PFSK-1 (cell line): Measurements from ENCODE around the gene ABHD15.
A peak's percentile ranks its signal among the peaks of the same experiment; 100 is the strongest.

Source experiments
- FOXP2 ChIP-seq: optimal IDR thresholded peaks from 2 replicates; pipeline ENCODE3; 2011; ENCODE audit warnings: borderline replicate concordance, control low read depth, inconsistent platforms; ENCODE audit not compliant: insufficient read depth; ENCODE audit errors: extremely low read length, extremely low read depth
- POLR2AphosphoS5 ChIP-seq: IDR thresholded peaks from 2 replicates; pipeline ENCODE4 v1.6.1; 2012; ENCODE audit warnings: low read depth, mild to moderate bottlenecking, control low read depth, low read length, moderate library complexity
- REST ChIP-seq, 2 experiments: IDR thresholded peaks; 2 replicates each; pipeline versions ENCODE4 v1.6.1 to v1.8.0; 2011 to 2012; ENCODE audit warnings: low read depth in 2 of 2, low read length in 2 of 2, control low read depth in 1 of 2, inconsistent platforms in 1 of 2, mild to moderate bottlenecking in 1 of 2, moderate library complexity in 1 of 2; ENCODE audit not compliant: insufficient read depth in 1 of 2
- SIN3A ChIP-seq: IDR thresholded peaks from 2 replicates; pipeline ENCODE4 v1.6.1; 2012; ENCODE audit warnings: mild to moderate bottlenecking, low read length, moderate library complexity, borderline replicate concordance; ENCODE audit not compliant: insufficient read depth
- TAF1 ChIP-seq: IDR thresholded peaks from 2 replicates; pipeline ENCODE4 v1.6.1; 2012; ENCODE audit warnings: low read length, control low read depth, borderline replicate concordance; ENCODE audit not compliant: insufficient read depth

The ABHD15 gene

GRCh38 chr17:29581583-29582253 is 14.9 kb upstream of the ABHD15 start:
- no peak for TF ChIP-seq FOXP2
- no peak for TF ChIP-seq POLR2AphosphoS5

DNA sequence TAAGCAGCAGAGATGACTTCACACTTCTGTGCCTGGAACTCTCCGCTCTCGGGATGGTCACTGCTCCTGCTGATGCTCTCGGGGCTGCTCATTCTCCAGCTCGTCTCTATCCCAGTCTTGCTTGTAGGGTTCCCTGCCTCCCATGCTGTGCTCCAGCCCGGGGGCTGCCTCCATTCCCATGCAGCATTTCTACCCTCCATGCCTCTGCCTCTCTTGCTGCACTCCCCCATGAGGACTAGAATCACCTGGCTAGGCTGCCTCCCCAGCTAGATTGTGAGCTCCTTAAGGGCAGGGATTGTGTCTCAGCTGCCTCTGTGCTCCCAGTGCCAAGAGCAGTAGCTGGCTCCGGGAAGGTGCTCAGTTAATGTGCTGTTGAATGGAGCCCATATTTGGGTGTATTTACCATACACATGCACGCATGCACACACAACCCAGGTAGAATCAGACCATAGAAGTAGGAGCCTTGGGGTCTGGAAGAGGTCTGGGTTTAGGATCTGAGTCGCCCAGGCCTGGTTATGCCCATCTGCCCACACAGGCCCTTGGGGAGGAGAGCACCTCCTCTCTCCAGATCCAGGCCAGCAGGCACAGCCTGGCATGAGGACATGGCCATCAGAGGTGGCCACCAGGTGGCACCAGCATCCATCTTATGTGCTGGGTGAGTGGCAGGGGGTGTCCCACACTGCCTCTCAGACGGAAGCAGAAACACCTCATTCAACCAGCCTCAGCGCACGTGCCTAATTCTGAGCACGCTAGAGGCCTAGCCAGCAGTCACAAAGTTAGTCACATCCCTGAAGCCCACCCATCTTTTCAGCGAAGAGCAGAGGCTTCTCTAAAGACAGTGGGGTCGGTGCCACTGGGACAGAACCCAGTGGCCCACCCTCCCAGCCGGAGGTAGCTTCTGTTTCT is 13.3 kb upstream of the ABHD15 start:
- TF ChIP-seq TAF1 (no peak), FOXP2 (peak; percentile 81), POLR2AphosphoS5 (no peak), REST (IDR thresholded peaks at IDR 0.05; ENCODE audit: insufficient read depth in 1 of 2, low read depth in 2 of 2, low read length in 2 of 2) (no peak)

GRCh38 chr17:29578626-29579485 is 12.0 kb upstream of the ABHD15 start:
- TF ChIP-seq SIN3A: no peak
- TF ChIP-seq POLR2AphosphoS5: no peak
- no peak for TF ChIP-seq FOXP2
- TF ChIP-seq REST (IDR thresholded peaks at IDR 0.05; ENCODE audit: insufficient read depth in 1 of 2, low read depth in 2 of 2, low read length in 2 of 2): no peak
- no peak for TF ChIP-seq TAF1

DNA sequence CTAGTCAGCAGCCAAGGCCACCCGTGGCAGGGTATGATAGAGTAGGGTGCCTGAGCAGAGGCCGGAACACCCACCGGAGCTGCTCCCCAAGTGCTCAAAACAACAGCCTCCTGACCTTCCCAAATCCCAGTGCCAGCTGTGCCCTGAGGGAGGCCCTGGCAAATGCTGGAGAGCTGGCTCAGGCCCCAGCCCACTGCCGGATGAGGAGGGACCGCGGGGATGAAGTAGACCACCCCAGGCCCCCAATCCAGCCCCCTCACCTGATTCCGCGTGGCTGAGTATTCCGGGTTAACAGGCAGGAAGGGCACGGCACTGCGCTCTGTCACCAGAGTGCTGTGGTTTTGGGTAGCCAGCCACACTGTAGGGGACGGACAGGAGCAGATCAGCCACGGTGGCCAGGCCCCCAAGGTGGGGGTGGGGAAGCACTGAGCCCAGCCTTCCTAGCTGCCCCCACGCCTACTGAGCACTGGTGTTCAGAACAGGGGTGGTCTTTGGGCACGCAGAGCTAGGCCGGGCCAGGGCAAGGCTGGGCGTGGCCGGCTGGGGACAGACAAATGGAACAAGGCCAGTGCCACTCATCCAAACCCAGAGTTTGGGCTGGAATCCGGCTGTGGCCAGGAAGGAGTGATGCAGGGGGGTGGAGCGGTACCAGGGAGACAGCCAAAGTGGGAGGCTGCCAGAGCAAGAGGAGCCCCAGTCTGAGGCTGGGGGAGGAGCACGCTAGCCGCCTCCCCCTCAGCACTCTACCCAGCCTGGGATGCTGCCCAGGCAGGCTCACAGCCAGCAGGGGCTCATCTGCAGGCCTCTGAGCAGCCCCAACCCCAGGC is 10.8 kb upstream of the ABHD15 start:
- TF ChIP-seq SIN3A (no peak), REST (IDR thresholded peaks at IDR 0.05; ENCODE audit: insufficient read depth in 1 of 2, low read depth in 2 of 2, low read length in 2 of 2) (no peak), POLR2AphosphoS5 (no peak)

DNA sequence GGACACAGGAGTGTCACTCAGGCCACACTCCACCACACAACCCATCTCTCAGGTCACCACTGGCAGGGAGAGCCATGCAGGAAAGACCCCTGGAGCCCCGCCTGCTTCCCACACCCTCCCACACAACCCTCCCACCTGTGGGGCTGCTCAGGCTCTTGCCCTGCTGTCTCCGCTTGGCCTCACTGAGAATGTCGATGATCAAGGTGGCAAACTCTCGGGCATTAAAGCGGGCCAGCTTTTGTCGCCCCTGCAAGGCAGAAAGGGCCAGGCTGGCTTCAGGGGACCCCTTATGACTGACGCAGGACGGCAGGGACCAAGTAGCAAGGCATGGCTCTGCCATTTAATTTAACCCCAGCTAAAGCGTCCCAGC is 10.1 kb upstream of the ABHD15 start:
- TF ChIP-seq REST (IDR thresholded peaks at IDR 0.05; ENCODE audit: insufficient read depth in 1 of 2, low read depth in 2 of 2, low read length in 2 of 2) (no peak), TAF1 (no peak), FOXP2 (no peak), SIN3A (no peak), POLR2AphosphoS5 (no peak)
